IPS-15b (cell line): Measurements from ENCODE around the gene KIF16B.
"Not testable (repeated sequence)": the region's sequence is repeated elsewhere in the genome, so short reads cannot be mapped to it uniquely, and the experiment has no call there.

Experiments used
- H3K27me3 ChIP-seq: one replicate; pipeline ENCODE4 v1.6.1; 2013; ENCODE audit warnings: low read length; ENCODE audit not compliant: control insufficient read depth, insufficient read depth
- H3K36me3 ChIP-seq: one replicate; pipeline ENCODE4 v1.6.1; 2013; ENCODE audit warnings: low read length; ENCODE audit not compliant: control insufficient read depth, insufficient read depth
- H3K4me1 ChIP-seq: one replicate; pipeline ENCODE4 v1.6.1; 2013; ENCODE audit warnings: mild to moderate bottlenecking, low read length; ENCODE audit not compliant: control insufficient read depth, insufficient read depth
- H3K4me3 ChIP-seq: one replicate; pipeline ENCODE4 v1.5.1; 2013; ENCODE audit warnings: low read depth, low read length
- H3K9ac ChIP-seq: one replicate; pipeline ENCODE4 v1.6.1; 2013; ENCODE audit warnings: low read depth, mild to moderate bottlenecking, low read length
- H3K9me3 ChIP-seq: one replicate; pipeline ENCODE4 v1.6.1; 2013; ENCODE audit warnings: mild to moderate bottlenecking, low read length; ENCODE audit not compliant: control insufficient read depth, insufficient read depth

KIF16B gene

GRCh38 chr20:16246291-16246690, 327.0 kb downstream of the KIF16B start:
- no peak overlapping the region for H3K9ac ChIP-seq
- H3K27me3 ChIP-seq, result no peaks in the 10 kb centered on the region
- no peak overlapping the region for H3K4me3 ChIP-seq
- H3K36me3 ChIP-seq, result no peaks in the 10 kb centered on the region
- no peaks in the 10 kb centered on the region for H3K9me3 ChIP-seq
- H3K4me1 ChIP-seq, result no peaks in the 10 kb centered on the region

- Histone ChIP-seq H3K36me3 (no peaks in the 10 kb centered on the region), H3K4me1 (no peaks in the 10 kb centered on the region), H3K27me3 (no peaks in the 10 kb centered on the region), H3K4me3 (no peak overlapping the region), H3K9ac (no peak overlapping the region), H3K9me3 (no peaks in the 10 kb centered on the region)
These were observed 327.4 kb downstream of the KIF16B start for GRCh38 chr20:16245879-16246278.

DNA sequence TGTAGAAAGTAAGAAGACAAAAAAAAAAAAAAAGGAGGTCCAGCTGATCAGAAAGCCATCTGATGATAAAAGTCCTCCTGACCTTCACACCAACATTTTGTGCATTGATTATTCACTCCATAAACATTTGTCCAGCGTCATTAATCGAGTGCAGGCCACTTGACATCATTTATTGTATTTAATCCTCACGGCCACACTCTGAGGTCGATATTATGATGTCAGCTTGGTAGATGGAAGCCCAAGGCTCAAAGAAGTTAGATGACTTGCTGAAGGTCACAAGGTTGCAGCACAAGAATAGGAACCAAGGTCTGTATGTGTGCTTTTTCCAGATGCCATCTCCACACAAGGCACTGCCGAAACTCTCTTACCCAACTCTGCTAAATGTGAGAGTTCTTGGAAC, 328.4 kb downstream of the KIF16B start:
- no peak overlapping the region for H3K9ac ChIP-seq
- H3K27me3 ChIP-seq, result no peaks in the 10 kb centered on the region
- H3K9me3 ChIP-seq, result no peaks in the 10 kb centered on the region
- no peak overlapping the region for H3K4me3 ChIP-seq
- H3K4me1 ChIP-seq, result no peaks in the 10 kb centered on the region
- no peaks in the 10 kb centered on the region for H3K36me3 ChIP-seq

- no peak overlapping the region for H3K9ac ChIP-seq
- peaks cover 4% of the 10 kb centered on the region for H3K9me3 ChIP-seq
These were observed 329.8 kb downstream of the KIF16B start for GRCh38 chr20:16243470-16243869.

DNA sequence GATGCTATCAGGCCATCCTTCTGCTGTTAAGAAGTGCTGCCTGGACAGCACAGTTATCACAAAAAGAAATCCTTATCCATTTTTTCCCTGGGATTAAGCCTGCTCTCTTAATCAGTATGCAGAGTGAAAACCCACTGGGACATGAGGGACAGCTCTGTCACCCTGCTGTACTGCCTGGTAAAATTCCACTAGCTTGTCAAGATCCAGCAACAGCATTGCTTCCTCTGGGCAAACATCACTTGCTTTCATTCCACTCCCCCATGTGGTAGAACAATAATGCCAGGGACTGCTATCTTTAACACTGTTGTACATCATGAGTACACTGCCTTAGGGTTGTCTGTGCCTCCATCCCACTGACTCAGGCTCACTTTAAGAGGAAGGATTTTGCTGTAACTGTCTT, 331.3 kb downstream of the KIF16B start:
- H3K36me3 ChIP-seq, result no peaks in the 10 kb centered on the region
- peaks cover 4% of the 10 kb centered on the region for H3K9me3 ChIP-seq
- no peak overlapping the region for H3K4me3 ChIP-seq
- H3K9ac ChIP-seq, result no peak overlapping the region
- H3K27me3 ChIP-seq, result no peaks in the 10 kb centered on the region
- H3K4me1 ChIP-seq, result no peaks in the 10 kb centered on the region

More at GRCh38 chr20:16243470-16243869, 329.8 kb downstream of the KIF16B start:
- Histone ChIP-seq H3K4me3 (no peak overlapping the region), H3K36me3 (no peaks in the 10 kb centered on the region), H3K4me1 (no peaks in the 10 kb centered on the region), H3K27me3 (no peaks in the 10 kb centered on the region)

DNA sequence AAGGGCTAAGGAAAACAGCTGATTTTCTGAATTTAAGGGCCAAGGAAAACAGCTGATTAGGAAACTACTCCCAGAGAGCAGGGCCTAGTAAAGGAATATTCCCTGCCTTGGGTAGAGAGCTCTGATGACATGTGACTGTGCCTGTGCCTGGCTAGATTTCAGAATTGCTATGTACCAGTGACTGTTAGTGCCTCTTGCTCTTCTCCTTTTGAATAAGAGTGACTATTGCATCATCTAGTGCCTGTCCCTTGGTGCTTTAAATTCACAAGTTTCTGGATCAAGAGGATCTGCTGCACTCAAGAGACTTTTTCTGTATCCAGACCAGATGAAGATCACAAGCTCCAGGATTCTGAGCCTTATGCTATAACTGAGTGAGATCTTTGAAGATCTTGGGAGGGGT, 332.9 kb downstream of the KIF16B start:
- H3K4me1 ChIP-seq, result no peaks in the 10 kb centered on the region
- H3K36me3 ChIP-seq, result no peaks in the 10 kb centered on the region
- H3K9me3 ChIP-seq, result peaks cover 4% of the 10 kb centered on the region
- H3K9ac ChIP-seq, result no peak overlapping the region
- H3K27me3 ChIP-seq, result no peaks in the 10 kb centered on the region
- H3K4me3 ChIP-seq, result no peak overlapping the region

- H3K9me3 ChIP-seq, result peaks cover 4% of the 10 kb centered on the region
- H3K27me3 ChIP-seq, result no peaks in the 10 kb centered on the region
- no peaks in the 10 kb centered on the region for H3K4me1 ChIP-seq
- H3K36me3 ChIP-seq, result no peaks in the 10 kb centered on the region
- no peak overlapping the region for H3K9ac ChIP-seq
- no peak overlapping the region for H3K4me3 ChIP-seq
These were observed 336.5 kb downstream of the KIF16B start for GRCh38 chr20:16236589-16237241.

GRCh38 chr20:16230402-16230801, 342.8 kb downstream of the KIF16B start:
- Histone ChIP-seq H3K4me3 (no peak overlapping the region), H3K36me3 (no peaks in the 10 kb centered on the region), H3K4me1 (no peaks in the 10 kb centered on the region), H3K9me3 (no peaks in the 10 kb centered on the region), H3K27me3 (no peaks in the 10 kb centered on the region), H3K9ac (no peak overlapping the region)

- Histone ChIP-seq H3K36me3 (no peaks in the 10 kb centered on the region), H3K9me3 (no peaks in the 10 kb centered on the region), H3K4me1 (no peaks in the 10 kb centered on the region), H3K9ac (no peak overlapping the region), H3K4me3 (no peak overlapping the region), H3K27me3 (no peaks in the 10 kb centered on the region)
These were observed 343.4 kb downstream of the KIF16B start for GRCh38 chr20:16229813-16230212.

GRCh38 chr20:16228722-16229121, 344.5 kb downstream of the KIF16B start:
- Histone ChIP-seq H3K4me1 (no peaks in the 10 kb centered on the region), H3K9ac (no peak overlapping the region), H3K36me3 (no peaks in the 10 kb centered on the region), H3K4me3 (no peak overlapping the region), H3K27me3 (no peaks in the 10 kb centered on the region), H3K9me3 (no peaks in the 10 kb centered on the region)

- not testable (repeated sequence) for H3K36me3 ChIP-seq, H3K4me3 ChIP-seq
These were observed 346.3 kb downstream of the KIF16B start for GRCh38 chr20:16226961-16227360.

DNA sequence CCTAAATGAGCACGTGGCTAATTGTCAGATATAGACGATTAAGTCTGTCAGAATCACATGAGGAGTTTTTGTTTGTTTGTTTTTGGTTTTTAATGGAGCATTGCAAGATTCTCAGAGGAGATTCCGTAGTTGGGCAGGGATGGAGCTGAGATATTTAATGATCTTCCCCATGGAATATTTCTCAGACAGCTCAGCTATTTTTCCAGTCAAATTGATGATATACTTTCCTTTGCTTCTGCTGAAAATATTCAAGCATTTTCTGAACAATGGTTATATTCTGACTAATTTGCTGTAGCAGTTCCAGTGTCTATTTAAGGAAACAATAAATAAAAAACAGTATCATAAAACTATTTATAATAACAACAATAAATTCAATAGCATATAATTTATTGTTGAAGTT, 348.4 kb downstream of the KIF16B start:
- Histone ChIP-seq H3K27me3 (no peaks in the 10 kb centered on the region), H3K4me1 (no peaks in the 10 kb centered on the region), H3K36me3 (no peaks in the 10 kb centered on the region), H3K9ac (no peak overlapping the region), H3K9me3 (peaks cover 4% of the 10 kb centered on the region), H3K4me3 (no peak overlapping the region)

More at GRCh38 chr20:16226961-16227360, 346.3 kb downstream of the KIF16B start:
- H3K4me1 ChIP-seq, H3K27me3 ChIP-seq, H3K9me3 ChIP-seq, H3K9ac ChIP-seq: not testable (repeated sequence)
